Putamen (tissue), 1 donor: ENCODE data around the gene DESI2.
"Not testable (repeated sequence)": the region's sequence is repeated elsewhere in the genome, so short reads cannot be mapped to it uniquely, and the experiment has no call there.

Experiments
- DNase-seq: peaks from one replicate; pipeline ENCODE4 v3.0.0-alpha.2; 2016; ENCODE audit warnings: low spot score

DESI2 gene

DNA sequence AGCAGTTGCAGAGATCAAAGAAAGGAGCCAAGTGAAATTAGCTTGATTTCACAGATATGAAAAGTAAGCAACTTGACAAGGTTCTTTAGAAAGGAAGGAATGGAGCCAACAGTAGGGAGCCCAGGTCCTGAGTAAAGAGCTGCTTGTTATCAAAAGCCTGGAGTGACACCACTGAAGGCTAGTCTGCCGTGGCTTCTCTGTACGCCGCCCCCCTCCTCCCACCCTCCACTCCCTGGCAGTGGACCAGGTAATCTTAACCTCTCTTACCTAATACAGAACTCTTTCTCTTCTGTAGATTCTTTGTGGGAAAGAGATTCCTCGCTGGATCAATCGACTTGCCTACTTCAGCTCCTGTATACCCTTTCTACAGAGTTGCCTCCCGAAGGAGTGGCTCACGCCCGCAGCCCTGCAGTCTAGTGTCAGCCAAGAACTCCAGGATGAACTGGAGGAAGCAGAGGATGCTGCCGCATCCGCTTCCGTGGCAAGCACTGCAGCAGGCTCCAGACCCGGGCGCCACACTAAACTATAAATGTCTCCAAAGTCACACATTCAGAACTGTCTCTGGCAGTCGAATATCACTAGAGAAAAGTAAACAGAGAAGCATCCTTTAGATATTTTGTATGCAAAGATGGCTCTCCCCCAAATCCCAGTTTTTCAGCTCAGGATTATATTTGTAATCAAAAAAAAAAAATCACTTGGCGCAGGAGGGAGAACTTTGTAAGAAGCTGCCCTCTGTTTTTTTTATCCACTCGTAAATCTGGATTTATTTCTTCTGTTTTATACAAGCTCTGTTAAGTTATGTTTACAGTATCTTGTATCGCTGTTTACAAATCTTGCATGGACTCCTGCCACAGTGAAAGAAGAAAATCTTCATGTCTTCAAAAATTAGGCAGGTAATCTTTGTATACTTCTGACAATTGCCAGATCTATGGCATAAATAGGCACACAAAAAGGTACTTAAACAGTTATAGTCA is 52.6 kb downstream of the DESI2 start:
- no peak for DNase-seq

DNA sequence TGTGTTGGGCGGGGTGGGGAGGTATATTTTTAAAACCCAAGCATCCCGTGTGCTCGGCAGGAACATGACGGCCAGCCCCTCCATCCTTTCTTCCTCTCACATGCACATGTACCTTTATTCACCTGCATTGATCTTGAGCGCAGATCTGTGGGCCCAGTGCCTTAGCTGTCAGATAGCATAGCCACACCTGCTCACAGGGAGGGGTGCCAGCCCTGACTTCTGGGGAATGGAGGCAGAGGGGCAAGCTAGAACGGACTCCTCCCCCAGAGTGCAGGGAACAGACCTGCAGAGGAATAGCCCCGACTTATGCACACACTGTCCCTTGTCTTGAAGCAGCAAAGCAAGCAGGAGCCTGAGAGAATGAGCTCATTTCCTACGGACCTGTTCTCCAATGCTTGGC is 56.1 kb downstream of the DESI2 start:
- no peak for DNase-seq

DNA sequence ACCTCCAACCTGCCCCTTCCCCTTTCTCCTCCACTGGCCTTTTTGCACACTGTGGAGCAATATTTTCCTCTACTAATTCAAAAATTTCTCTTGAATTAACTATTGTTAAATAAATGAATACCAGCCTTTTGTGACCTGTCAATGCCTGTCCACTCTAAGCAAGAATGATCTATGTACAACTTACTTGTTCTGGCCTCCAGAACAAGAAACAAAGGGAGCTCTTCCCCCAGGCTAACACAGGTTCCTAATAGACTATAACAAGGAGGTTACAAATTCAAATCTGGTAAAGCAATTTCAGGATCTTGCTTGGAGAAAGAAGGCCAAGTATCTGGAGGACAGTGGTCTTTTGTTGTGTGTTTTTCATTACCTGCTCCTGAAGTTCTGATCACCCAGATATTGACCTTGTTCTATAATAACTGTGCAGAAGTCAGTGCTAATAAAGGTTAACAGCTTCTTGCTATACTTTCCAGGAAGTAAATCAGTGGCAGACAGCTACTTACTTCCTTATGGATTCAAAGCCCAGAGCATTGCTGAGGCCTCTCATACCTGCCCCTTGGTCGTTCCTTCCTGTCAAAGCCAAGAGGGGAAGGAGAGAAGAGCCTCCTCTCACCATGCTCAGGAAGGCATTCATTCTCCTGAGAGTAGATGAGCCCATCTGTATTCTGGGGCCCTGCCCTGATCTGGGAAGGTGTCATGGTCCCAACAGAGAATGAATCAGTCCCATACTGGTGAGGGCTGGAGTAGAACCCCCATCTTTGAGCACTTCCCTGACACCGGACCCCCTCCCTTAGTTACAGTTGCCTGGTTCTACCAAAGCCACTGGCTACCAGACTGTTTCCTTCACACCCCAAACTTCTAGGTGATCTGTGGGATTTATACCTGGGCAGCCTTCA is 56.8 kb downstream of the DESI2 start:
- no peak for DNase-seq

DNA sequence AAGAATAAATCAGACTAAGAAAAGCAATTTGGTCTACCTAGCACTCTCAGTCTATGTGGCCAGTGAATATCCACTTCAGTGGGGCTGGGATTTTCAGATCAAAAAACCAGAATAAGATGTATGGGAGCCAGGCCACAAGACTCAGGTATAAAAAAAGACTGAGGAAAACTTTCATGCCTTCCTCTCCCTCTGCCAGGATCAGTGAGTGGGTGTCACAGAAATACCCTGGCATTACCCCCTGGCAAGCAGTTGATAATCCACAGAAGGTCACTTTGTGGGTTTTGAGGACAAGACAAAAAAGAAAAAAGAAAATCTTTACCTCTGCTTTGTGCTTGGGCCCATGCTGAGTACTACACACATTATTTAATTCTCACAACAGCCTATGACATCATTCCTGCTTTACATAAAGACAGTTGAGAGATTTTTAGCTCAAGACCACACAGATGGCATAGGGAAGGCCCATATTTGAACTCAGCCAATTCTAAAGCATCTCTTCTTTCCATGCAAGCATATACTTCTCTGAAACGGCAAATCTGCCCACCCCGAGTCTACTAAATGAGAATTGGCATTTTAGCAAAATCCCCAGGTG is 57.6 kb downstream of the DESI2 start:
- no peak for DNase-seq

DNA sequence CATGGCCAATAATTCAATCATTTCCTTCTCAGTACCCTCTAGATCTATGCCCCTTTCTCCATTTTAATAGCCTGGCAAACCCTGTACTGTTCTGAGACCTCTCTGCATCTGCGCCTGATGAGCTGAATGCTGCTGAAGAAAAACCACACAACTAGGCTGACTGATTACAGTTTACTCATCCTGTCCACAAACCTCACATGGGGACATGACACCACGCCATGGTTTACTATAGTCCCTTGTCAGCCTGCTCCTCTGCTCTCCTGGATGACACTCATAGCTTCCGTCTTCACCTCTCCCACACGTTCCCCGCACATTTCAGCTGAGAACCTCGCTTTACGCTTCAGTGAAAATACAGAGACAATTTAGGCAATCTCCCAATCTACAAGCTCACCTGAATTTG is 59.7 kb downstream of the DESI2 start:
- peak; percentile 13 for DNase-seq

DNA sequence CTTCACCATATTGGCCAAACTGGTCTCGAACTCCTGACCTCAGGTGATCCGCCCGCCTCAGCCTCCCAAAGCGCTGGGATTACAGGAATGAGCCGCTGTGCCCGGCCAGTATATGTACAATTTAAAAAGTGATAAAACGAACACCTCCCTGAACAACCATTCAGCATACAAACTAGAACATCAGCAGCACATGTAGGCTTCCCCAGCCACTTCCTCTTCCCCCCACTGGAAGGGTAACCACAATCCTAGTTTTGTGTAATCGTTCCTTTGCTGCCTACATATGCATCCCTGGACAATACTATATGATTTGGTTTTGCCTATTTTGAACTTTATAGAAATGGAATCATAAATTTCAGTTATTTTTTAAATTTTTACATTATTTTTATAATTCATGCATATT is 60.4 kb downstream of the DESI2 start:
- no peak for DNase-seq

DNA sequence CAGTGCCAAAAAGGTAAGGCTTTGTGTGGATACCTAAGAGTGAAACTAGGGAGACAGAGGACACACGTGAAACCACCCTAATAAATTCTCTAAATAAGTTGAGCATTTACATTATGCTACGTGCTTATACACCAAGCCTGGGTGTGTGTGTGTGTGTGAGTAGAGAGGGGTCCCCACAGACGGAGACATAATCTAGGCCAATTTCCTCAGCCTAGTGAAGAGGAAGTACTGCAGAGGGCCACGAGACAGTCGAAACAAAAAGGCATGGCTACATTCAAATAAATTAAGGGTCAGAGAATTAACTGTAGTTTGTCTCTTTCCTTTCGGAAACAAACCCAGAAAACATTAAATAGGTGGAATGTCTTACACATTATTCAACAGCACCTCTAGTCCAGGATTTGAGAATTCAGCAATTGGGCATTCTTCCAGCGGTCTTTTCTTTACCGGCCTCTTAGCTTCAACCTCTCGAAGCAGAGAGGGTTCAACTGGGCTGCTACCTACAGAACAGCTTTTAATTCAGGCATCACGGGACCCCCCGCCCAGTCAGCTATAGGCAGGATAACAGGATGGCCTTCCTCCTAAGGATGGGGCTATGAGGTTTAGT is 75.0 kb downstream of the DESI2 start:
- no peak for DNase-seq

DNA sequence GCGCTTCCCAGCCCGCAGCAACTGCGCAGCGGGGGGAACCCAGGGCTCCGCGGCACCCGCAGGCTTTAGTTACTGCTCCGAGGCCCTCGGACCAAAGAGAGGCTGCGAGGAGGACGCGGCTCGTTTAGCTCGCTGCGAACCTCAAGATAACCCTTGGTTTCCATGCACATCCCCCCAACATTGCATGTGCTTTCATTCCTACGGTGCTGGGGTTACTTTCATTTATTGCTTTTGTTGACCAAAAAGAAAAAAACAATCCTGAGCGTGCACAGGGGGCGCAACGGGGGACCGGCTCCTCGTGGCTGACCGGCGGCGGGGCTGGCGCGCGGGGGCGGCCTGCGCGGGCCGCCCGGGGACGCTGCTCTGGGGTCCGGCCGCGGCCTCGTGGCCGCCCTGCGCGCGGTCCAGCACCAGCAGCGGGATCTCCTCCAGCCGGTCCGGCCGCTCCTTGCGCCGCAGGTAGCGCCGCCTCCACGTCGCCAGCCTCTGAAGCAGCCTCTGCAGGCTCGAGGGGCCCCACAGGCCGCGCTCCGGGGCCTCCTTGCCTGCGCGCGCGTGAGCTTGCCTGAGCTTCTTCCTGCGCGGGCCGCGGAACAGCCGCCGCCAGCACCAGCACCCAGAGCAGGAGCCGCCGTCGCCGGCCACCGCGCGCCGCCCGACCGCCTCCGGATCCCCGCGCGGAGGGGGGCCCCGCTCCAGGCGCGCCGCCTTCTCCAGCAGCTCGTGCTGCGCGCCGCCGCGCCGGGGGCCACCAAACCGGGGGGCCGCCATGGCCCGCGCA is 77.4 kb downstream of the DESI2 start:
- DNase-seq = peak; percentile 33

DNA sequence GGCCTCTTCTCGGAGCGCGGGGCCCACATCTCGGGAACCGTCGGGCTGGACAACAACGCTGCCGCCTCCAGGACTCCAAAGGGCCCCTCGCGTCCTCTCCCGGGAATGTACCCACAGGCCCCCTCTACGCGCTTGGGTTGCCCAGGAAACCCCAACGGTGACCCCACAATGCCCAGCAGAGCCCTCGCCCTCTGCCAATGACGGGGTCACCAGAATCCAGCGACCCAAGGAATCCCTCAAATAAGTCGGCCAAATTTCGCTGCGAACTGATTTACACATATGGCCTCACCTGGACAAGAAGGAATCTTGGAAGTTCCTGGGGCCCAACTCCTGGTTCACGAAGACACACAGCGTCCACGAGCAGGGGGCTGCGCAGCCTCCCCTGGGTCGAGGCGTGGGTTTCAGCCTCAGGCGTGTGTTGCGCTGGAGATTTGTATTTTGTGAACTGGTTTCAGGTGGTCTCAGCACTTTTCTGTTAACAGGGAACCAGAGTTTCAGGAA is 78.1 kb downstream of the DESI2 start:
- no peak for DNase-seq

DNA sequence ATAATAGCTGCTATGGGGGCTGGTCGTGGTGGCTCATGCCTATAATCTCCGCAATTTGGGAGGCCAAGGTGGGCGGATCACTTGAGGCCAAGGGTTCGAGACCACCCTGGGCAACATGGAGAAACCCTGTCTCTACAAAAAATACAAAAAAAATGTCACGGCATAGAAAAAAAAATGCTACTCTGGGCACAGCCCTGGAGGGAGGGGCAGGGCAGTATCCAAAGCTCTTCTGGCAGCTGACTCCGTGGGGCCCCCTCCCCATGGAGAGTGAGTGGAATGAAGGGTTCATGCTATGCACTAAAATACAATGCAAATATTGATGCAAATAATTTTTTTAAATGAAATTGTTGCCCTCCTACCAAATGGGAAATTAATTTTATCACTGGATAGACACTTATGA is 78.7 kb downstream of the DESI2 start:
- DNase-seq = no peak

DNA sequence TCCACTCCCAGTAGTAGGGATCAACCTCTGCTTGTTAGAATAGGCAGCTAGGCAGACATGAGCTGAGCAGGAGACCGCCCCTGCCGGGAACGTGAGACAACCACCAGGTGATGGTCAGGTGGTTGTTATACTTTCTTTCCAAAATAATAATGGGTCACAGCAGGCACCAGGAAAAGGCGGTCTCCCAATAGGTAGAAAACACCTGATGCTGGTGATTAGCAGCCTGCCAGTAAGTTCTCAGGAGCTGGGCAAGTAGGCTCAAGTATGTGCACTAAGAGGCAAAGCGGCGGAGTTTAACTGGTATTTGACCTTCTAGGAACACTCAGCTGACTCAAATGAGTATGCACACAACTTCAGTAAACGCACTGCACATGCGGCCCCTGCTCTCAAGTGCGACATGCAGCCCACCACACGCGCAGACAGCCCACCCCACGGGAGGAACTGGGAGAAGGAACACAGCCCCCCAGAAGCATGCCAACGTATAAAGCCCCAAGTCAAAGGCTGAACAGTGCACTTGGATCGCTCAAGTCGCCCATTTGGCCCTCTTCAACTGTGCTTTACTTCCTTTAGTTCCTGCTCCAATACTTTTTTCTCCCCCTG is 80.0 kb downstream of the DESI2 start:
- no peak for DNase-seq

DNA sequence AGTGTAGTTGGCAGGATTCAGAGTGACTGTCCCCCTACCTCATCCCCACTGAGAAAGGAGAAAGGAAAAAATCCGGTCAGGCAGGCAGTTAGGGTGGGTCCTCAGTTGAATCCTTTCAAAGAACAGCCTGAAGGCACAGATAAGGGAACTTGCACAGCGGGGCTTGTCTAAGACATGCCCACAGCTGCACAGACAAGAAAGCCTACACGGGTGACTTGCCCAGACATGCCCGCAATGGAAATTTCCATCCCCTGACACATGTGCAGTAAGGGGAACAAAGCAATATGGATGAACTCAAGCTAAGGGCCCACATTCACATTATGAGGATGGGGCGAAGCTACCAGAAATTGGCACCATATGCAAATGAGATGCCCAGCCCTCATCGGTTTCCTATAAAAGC is 82.5 kb downstream of the DESI2 start:
- DNase-seq = no peak

DNA sequence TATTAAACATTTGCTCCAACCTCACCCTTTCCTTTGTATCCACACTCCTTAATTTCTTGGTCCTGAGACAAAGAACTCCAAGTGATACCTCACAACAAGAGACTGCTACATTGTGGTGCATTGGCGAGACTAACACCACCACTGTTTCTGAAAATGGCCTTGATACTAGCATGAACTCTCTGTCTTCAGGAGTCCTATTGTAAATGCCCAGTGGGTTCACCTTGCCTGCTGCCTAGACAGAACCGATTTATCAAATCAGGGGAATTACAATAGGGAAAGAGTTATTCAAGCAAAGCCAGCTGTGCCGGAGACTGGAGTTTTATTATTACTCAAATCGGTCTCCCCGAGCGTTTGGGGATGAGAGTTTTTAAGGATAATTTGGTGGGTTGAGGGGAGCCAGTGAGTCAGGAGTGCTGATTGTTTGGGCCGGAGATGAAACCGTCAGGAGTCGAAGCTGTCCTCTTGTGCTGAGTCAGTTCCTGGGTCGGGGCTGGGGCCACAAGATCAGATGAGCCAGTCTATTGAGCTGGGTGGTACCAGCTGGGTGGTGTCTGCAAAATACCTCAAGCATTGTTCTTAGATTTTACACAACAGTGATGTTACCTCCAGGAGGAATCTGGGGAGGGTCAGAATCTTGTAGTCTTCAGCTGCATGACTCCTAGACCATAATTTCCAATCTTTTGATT is 83.1 kb downstream of the DESI2 start:
- no peak for DNase-seq

DNA sequence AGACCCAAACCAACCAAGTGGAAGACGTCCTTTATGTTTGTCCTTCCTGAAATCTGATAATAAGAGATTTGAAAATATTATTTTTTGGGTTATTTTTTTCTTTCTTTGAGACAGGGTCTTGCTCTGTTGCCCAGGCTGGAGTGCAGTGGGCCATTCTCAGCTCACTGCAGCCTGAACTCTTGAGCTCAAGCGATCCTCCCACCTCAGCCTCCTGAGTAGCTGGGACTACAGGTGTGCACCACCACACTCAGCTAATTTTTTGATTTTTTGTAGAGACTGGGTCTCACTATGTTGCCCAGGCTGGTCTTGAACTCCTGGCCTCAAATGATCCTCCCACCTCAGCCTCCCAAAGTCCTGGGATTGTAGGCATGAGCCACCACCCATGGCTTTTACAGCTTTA is 86.2 kb downstream of the DESI2 start:
- not testable (repeated sequence) for DNase-seq

DNA sequence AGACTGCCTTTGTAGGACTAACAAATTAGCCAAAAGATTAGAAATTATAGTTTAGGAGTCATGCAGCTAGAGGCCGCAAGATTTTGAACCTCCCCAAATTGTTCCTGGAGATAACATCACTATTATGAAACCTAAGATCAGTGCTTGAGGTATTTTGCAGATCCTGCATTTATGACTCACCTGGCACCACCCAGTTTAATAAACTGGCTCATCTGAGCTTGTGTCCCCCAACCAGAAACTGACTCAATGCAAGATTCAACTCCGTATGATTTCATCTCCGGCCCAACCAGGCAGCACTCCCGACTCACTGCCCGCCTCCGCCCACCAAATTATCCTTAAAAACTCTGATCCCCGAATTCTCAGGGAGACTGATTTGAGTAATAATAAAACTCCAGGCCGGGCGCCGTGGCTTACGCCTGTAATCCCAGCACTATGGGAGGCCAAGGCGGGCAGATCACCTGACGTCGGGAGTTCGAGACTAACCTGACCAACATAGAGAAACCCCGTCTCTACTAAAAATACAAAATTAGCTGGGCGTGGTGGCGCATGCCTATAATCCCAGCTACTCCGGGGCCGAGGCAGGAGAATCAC is 87.2 kb downstream of the DESI2 start:
- not testable (repeated sequence) for DNase-seq

DNA sequence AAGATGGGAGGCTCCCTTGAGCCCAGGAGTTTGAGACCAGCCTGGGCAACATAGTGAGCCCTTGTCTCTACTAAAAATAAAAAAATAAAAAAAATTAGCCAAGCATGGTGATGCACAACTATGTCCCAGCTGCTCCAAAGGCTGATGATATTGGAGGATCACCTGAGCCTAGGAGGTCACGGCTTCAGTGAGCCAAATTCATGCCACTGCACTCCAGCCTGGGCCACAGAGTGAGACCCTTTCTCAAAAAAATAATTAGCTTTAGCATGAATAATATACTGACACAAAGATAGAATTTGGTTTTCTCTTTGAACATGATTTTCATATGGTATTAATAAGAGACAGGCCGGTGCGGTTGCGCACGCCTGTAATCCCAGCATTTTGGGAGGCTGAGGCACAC is 88.8 kb downstream of the DESI2 start:
- no peak for DNase-seq

DNA sequence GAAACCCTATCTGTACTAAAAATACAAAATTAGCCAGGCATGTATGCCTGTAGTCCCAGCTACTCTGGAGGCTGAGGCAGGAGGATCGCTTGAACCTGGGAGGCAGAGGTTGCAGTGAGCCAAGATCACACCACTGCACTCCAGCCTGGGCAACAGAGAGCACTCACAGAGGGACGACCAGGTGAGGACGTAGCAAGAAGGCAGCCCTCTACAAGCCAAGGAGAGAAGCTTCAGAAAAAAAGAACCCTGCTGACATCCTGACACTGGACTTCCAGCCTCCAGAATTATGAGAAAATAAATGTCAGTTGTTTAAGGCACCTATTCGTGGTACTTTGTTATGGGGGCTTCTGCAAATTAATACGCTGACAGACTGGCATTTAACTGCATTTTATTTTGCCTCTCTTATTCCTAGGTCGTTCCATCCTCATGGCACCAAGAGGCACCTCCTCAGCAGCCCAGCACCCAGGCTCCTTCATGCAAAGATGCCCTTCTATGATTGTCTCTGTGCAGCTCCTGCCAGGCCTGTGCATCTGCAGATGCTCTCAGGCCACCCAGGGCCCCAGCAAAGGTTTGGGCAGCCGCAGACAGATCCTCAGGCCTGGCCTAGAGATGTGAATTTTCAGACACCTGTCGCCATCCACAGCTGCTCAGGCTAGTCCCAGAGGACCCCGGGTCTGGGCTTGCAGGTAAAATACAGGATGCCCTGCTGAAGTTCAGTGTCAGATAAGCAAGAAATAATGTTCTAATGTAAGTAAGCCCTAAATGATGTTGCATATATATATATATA is 96.5 kb downstream of the DESI2 start:
- no peak for DNase-seq

DNA sequence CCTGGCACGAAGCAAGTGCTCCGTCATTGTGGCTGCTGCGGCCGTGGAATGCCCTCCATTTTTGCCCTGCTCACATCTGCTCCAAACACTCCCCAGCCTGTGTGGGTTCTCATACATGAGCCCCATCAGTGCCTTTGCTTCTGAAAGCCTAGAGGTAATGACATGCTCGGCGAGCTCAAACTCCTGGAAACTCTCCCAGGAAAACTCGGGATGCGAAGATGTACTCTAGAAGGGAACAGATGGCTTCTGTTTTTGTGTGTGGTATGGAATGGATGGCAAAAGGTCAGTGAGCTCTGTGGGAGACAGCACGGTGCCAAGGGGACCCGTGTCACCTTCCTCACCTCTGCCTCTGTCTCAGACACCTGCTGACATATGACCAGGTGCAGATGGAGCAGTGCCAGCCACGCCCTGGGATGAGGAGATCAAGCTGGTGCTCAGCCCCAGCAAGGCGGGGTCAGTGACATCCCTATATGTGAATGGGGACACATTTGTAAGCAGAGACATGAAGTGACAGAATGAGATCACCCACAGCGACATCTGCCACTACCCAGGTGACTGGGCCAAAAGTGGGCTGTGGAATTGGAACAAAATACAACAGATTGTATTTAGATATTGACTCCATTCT is 98.5 kb downstream of the DESI2 start:
- DNase-seq = no peak
